ENCODE results near the gene C2orf49. TPM values are rescaled to one million over a fixed set of nuclear protein-coding genes. Genes with fewer than 3 reads are reported as not detected.

Gene C2orf49
- total and polyA plus RNA-seq, 10 of the 15 experiments (the other 5 are each of a cell fraction or from before 2014, with no cell fraction given) = 7.2 to 24.2 (median 15.5) TPM

DNA sequence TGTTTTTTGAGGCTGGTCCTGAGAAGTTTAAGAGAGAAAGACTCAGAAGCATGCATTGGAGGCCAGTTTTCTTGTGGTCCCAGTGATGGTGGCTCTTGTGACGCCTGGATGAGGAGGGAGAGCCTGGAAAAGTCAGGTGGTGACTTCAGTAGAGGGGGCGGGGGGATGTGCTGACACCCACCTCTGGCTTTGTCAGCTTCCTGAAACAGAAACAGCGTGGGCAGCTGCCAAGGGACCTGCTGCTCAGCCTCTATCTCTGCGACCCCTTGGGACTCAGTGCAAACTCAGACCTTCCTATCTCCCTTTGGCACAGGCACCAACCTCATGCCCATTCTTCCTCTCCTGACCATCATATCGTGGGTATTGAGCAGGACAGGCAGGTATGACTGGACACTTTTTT is 14.2 kb upstream of the C2orf49 start:
- ATAC-seq (peak; percentile 34), DNase-seq (ENCODE audit: low read depth, low spot score) (no peak), FAIRE-seq (peak; percentile 75)
- Histone ChIP-seq H3K9ac (ENCODE audit: control insufficient read depth, insufficient read depth, low read length) (no peak overlapping the region), H3K36me3 (ENCODE audit: control insufficient read depth in 2 of 2, insufficient read depth in 2 of 2, low read length in 1 of 2) (peaks cover 0 to 8% of the 10 kb centered on the region in 2 experiments; a peak in 2 of 4 replicates), H3K4me2 (ENCODE audit: control insufficient read depth, insufficient read depth) (peak overlapping the region; percentile 57), H3K79me2 (ENCODE audit: control insufficient read depth, insufficient read depth, low read length) (peaks cover 81% of the 10 kb centered on the region), H3K27ac (ENCODE audit: control insufficient read depth, insufficient read depth) (peak overlapping the region; percentile 68), H3K27me3 (replicated peaks in 1 of 2; ENCODE audit: control insufficient read depth in 2 of 2, insufficient read depth in 2 of 2, low read length in 1 of 2) (no peaks in the 10 kb centered on the region), H2AFZ (ENCODE audit: control insufficient read depth, low read depth, low read length) (no peak overlapping the region), H3K4me1 (ENCODE audit: control insufficient read depth, insufficient read depth, low read length) (peaks cover 28% of the 10 kb centered on the region), H4K20me1 (ENCODE audit: control insufficient read depth, insufficient read depth) (no peaks in the 10 kb centered on the region), H3K4me3 (peak overlapping the region; percentile 7; the same call in 1 of the 2 replicates), H3K9me3 (replicated peaks; ENCODE audit: control insufficient read depth, insufficient read depth, low read length) (no peaks in the 10 kb centered on the region)
- SMC1A ChIA-PET (ENCODE audit: uncharacterized antibody, unreplicated experiment) = interaction anchor here (0.7 to 1.4 kb wide), 3 partner anchors 9 to 22 kb away, joined by 3 to 4 read pairs (median 4); no protein-coding TSS in a partner anchor
- POLR2A ChIA-PET = no interaction called here
- RAD21 ChIA-PET (ENCODE audit: unreplicated experiment) = no interaction called here
- CTCF ChIA-PET = interaction anchor here (0.8 to 1.9 kb wide), 3 partner anchors 15 to 35 kb away, joined by 3 to 5 read pairs (median 4); no protein-coding TSS in a partner anchor
- in situ Hi-C loops (cut with MboI) = no loop called here
- WGBS (ENCODE audit: insufficient coverage, insufficient replicate concordance, low lambda C conversion rate, missing lambda C conversion rate) = 26% methylated on average over 5 of the region's 5 CpGs
- no TSS peak for BruUV-seq (replicated peaks)
- intact Hi-C loops (cut with micrococcal nuclease; ENCODE audit: unreplicated experiment) = no loop called here
- TF ChIP-seq EGR1 (IDR thresholded peaks at IDR 0.05; ENCODE audit: borderline replicate concordance in 1 of 2, low read depth in 2 of 2, low read length in 2 of 2) (peak in 1 of 2 experiments; percentile 53; a peak in 1 of 3 replicates), IKZF1 (conservative IDR thresholded peaks at IDR 0.05) (no peak), IRF4 (IDR thresholded peaks at IDR 0.05; ENCODE audit: low read depth, low read length) (0 out of 2 replicates have a peak, but pooled peaks have one; percentile 11), EED (IDR thresholded peaks at IDR 0.05; ENCODE audit: low read depth) (peak; percentile 8; the same call in 1 of the 2 replicates)

DNA sequence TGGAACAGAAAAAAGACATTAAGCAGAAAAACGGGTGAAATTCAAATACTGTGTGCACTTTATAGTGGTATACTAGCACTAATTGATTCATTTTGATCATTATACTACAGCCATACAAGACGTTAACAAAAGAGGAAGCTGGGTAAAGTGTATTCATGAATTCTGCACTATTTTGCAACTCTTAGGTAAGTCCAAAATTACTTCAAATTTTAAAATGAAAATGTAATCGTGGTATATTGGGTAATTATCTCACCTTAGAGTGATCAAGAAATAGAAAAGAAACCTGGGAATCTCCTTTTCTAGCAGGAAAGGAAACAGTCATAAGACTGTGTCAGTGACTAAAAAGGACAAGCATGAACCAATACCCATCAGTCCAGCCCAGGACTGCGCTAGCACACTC is 13.2 kb upstream of the C2orf49 start:
- H3K4me2 ChIP-seq (ENCODE audit: control insufficient read depth, insufficient read depth) = peak overlapping the region; percentile 57; the same call in 1 of the 2 replicates
- TF ChIP-seq, protein P1, sequence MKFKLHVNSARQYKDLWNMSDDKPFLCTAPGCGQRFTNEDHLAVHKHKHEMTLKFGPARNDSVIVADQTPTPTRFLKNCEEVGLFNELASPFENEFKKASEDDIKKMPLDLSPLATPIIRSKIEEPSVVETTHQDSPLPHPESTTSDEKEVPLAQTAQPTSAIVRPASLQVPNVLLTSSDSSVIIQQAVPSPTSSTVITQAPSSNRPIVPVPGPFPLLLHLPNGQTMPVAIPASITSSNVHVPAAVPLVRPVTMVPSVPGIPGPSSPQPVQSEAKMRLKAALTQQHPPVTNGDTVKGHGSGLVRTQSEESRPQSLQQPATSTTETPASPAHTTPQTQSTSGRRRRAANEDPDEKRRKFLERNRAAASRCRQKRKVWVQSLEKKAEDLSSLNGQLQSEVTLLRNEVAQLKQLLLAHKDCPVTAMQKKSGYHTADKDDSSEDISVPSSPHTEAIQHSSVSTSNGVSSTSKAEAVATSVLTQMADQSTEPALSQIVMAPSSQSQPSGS (IDR thresholded peaks at IDR 0.05; ENCODE audit: low read length) = no peak
- TF ChIP-seq NFXL1 (IDR thresholded peaks at IDR 0.05; ENCODE audit: borderline replicate concordance) = no peak
- TF ChIP-seq, protein P2, sequence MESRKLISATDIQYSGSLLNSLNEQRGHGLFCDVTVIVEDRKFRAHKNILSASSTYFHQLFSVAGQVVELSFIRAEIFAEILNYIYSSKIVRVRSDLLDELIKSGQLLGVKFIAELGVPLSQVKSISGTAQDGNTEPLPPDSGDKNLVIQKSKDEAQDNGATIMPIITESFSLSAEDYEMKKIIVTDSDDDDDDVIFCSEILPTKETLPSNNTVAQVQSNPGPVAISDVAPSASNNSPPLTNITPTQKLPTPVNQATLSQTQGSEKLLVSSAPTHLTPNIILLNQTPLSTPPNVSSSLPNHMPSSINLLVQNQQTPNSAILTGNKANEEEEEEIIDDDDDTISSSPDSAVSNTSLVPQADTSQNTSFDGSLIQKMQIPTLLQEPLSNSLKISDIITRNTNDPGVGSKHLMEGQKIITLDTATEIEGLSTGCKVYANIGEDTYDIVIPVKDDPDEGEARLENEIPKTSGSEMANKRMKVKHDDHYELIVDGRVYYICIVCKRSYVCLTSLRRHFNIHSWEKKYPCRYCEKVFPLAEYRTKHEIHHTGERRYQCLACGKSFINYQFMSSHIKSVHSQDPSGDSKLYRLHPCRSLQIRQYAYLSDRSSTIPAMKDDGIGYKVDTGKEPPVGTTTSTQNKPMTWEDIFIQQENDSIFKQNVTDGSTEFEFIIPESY (IDR thresholded peaks at IDR 0.05) = no peak
- no peak for TF ChIP-seq NRF1 (conservative IDR thresholded peaks at IDR 0.05; ENCODE audit: low read depth, low read length)
- TF ChIP-seq CHD1 (IDR thresholded peaks at IDR 0.05; ENCODE audit: low read depth, low read length) = no peak
- TF ChIP-seq, protein P3, sequence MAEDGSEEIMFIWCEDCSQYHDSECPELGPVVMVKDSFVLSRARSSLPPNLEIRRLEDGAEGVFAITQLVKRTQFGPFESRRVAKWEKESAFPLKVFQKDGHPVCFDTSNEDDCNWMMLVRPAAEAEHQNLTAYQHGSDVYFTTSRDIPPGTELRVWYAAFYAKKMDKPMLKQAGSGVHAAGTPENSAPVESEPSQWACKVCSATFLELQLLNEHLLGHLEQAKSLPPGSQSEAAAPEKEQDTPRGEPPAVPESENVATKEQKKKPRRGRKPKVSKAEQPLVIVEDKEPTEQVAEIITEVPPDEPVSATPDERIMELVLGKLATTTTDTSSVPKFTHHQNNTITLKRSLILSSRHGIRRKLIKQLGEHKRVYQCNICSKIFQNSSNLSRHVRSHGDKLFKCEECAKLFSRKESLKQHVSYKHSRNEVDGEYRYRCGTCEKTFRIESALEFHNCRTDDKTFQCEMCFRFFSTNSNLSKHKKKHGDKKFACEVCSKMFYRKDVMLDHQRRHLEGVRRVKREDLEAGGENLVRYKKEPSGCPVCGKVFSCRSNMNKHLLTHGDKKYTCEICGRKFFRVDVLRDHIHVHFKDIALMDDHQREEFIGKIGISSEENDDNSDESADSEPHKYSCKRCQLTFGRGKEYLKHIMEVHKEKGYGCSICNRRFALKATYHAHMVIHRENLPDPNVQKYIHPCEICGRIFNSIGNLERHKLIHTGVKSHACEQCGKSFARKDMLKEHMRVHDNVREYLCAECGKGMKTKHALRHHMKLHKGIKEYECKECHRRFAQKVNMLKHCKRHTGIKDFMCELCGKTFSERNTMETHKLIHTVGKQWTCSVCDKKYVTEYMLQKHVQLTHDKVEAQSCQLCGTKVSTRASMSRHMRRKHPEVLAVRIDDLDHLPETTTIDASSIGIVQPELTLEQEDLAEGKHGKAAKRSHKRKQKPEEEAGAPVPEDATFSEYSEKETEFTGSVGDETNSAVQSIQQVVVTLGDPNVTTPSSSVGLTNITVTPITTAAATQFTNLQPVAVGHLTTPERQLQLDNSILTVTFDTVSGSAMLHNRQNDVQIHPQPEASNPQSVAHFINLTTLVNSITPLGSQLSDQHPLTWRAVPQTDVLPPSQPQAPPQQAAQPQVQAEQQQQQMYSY (CRISPR knock-in tag; IDR thresholded peaks at IDR 0.05) = no peak

More for the DNA sequence above, 13.2 kb upstream of the C2orf49 start:
- peaks cover 83% of the 10 kb centered on the region for H3K79me2 ChIP-seq (ENCODE audit: control insufficient read depth, insufficient read depth, low read length)
- ChIA-PET SMC1A (ENCODE audit: uncharacterized antibody, unreplicated experiment) (interaction anchor here (0.6 to 1.2 kb wide), 2 partner anchors 9 to 11 kb away, joined by 4 to 6 read pairs; no protein-coding TSS in a partner anchor), RAD21 (ENCODE audit: unreplicated experiment) (no interaction called here), POLR2A (no interaction called here), CTCF (interaction anchor here (0.7 to 1.8 kb wide), 2 partner anchors 13 to 36 kb away, joined by 3 to 4 read pairs; no protein-coding TSS in a partner anchor)
- H3K27me3 ChIP-seq (replicated peaks in 1 of 2; ENCODE audit: control insufficient read depth in 2 of 2, insufficient read depth in 2 of 2, low read length in 1 of 2) = no peaks in the 10 kb centered on the region
- intact Hi-C loops (cut with micrococcal nuclease; ENCODE audit: unreplicated experiment) = no loop called here
- peaks cover 21% of the 10 kb centered on the region for H3K4me1 ChIP-seq (ENCODE audit: control insufficient read depth, insufficient read depth, low read length)
- peak; percentile 19; the same call in 1 of the 3 replicates for ATAC-seq
- no peaks in the 10 kb centered on the region for H4K20me1 ChIP-seq (ENCODE audit: control insufficient read depth, insufficient read depth)
- peak overlapping the region; percentile 68 for H3K27ac ChIP-seq (ENCODE audit: control insufficient read depth, insufficient read depth)
- no peaks in the 10 kb centered on the region for H3K9me3 ChIP-seq (replicated peaks; ENCODE audit: control insufficient read depth, insufficient read depth, low read length)
- FAIRE-seq = peak; percentile 47
- no peak for DNase-seq (ENCODE audit: low read depth, low spot score)
- peaks cover 0 to 8% of the 10 kb centered on the region in 2 experiments; a peak in 2 of 4 replicates for H3K36me3 ChIP-seq (ENCODE audit: control insufficient read depth in 2 of 2, insufficient read depth in 2 of 2, low read length in 1 of 2)
- peak overlapping the region; percentile 7; the same call in 1 of the 2 replicates for H3K4me3 ChIP-seq
- H3K9ac ChIP-seq (ENCODE audit: control insufficient read depth, insufficient read depth, low read length) = no peak overlapping the region
- 41% methylated on average over 4 of the region's 4 CpGs for WGBS (ENCODE audit: insufficient coverage, insufficient replicate concordance, low lambda C conversion rate, missing lambda C conversion rate)
- in situ Hi-C loops (cut with MboI) = no loop called here
- H2AFZ ChIP-seq (ENCODE audit: control insufficient read depth, low read depth, low read length) = no peak overlapping the region
- no TSS peak for BruUV-seq (replicated peaks)

Measured in GM12878 (cell line).